GM12874 (cell line): Measurements from ENCODE around the gene RTKN.

Source experiments
- TF ChIP-seq, protein P1 (sequence below): IDR thresholded peaks from 2 replicates; pipeline ENCODE4 v1.5.1; 2011; ENCODE audit warnings: low read depth, mild to moderate bottlenecking, control low read depth, low read length, moderate library complexity; ENCODE audit not compliant: insufficient read depth

The RTKN gene

GRCh38 chr2:74440378-74441169 is 1.2 kb downstream of the RTKN start:
- TF ChIP-seq, protein P1, sequence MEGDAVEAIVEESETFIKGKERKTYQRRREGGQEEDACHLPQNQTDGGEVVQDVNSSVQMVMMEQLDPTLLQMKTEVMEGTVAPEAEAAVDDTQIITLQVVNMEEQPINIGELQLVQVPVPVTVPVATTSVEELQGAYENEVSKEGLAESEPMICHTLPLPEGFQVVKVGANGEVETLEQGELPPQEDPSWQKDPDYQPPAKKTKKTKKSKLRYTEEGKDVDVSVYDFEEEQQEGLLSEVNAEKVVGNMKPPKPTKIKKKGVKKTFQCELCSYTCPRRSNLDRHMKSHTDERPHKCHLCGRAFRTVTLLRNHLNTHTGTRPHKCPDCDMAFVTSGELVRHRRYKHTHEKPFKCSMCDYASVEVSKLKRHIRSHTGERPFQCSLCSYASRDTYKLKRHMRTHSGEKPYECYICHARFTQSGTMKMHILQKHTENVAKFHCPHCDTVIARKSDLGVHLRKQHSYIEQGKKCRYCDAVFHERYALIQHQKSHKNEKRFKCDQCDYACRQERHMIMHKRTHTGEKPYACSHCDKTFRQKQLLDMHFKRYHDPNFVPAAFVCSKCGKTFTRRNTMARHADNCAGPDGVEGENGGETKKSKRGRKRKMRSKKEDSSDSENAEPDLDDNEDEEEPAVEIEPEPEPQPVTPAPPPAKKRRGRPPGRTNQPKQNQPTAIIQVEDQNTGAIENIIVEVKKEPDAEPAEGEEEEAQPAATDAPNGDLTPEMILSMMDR: 0 out of 2 replicates have a peak, but pooled peaks have one; percentile 36

DNA sequence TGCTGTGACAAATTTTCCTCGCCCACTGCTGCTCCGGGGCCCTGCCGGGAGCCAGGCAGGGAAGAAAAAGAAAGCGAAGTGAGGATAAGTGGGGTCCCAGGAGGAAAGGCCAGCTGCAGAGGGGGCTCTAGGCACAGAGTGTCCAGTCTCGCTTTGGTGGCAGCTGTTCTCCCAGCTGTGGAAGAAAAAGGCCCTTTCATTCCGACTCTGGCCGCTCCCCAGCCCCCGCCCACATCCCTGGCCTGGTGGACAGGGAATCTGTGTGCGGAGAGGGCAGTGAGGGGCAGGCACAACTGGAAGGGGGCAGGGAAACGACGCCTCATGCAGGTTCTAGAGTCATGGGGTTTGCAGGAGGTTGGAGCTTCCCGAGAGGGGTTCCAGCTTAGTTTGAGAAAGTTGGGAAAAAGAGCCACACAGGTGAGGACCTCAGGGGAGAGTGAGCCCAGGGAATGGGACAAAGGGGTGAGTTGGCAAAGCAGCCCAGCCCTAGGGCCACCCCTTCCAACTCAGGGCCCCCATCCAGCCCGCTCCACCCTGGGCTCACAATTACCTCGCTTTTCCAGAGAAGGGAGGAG is 1.8 kb downstream of the RTKN start:
- TF ChIP-seq, protein P1: no peak

DNA sequence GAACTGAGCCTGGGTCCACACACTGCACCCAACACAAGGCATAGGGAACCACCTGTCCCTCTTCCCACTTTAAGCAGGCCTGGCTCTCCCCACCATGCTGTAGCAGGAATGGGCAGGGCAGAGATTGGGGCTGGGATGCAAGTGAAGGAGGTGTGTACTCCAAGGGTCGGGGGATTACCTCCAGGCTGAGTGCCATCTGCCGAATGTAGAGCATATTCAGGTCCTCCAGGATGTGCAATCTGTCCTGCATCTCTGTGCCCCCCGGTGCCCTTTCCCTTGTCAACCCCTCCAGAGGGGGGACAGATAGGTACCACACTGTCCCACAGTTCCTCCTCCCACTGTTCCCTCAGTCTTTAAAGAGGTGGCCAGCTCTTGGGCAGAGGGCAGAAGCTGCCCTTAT is 2.4 kb downstream of the RTKN start:
- TF ChIP-seq, protein P1: no peak

GRCh38 chr2:74438248-74438647 is 3.5 kb downstream of the RTKN start:
- TF ChIP-seq, protein P1: no peak

GRCh38 chr2:74436848-74437695 is 4.7 kb downstream of the RTKN start:
- TF ChIP-seq, protein P1: no peak

- TF ChIP-seq, protein P1: no peak
These were observed 5.5 kb downstream of the RTKN start for GRCh38 chr2:74436111-74436805.
